Activated CD4-positive, alpha-beta T cell treated with anti-CD3 and anti-CD28 coated beads, Interleukin-2, amount 10 ng/mL, durations not matched to agents 24 days and 14 days (primary cell): ENCODE data around the gene VSIG2. TPM values are rescaled to one million over a fixed set of nuclear protein-coding genes. Genes with fewer than 3 reads are reported as not detected.
A peak's percentile ranks its signal among the peaks of the same experiment; 100 is the strongest.
"Not testable (repeated sequence)": the region's sequence is repeated elsewhere in the genome, so short reads cannot be mapped to it uniquely, and the experiment has no call there.

Experiments used
- DNase-seq: peaks from one replicate; pipeline ENCODE4 v3.0.0; 2022
- H3K27ac Mint-ChIP-seq: one replicate; pipeline ENCODE4 v1.8.0; 2022; ENCODE audit warnings: mild to moderate bottlenecking, mixed read lengths
- H3K27me3 Mint-ChIP-seq: one replicate; pipeline ENCODE4 v1.8.0; 2022; ENCODE audit warnings: mixed read lengths
- H3K36me3 Mint-ChIP-seq: one replicate; pipeline ENCODE4 v1.8.0; 2022; ENCODE audit warnings: low read depth, mild to moderate bottlenecking, mixed read lengths
- H3K4me1 Mint-ChIP-seq: one replicate; pipeline ENCODE4 v1.8.0; 2021; ENCODE audit warnings: mixed read lengths
- H3K4me3 Mint-ChIP-seq: one replicate; pipeline ENCODE4 v1.8.0; 2022; ENCODE audit warnings: mild to moderate bottlenecking, moderate library complexity, mixed read lengths
- H3K9me3 Mint-ChIP-seq: one replicate; pipeline ENCODE4 v1.8.0; 2021; ENCODE audit warnings: mixed read lengths
- intact Hi-C: fragments of 100-400 bp; cut with micrococcal nuclease; formaldehyde crosslinking; loops from one replicate; pipeline ENCODE4 v1.15.1; 2023
- total RNA-seq: library from RNA; stranded (reverse); gene quantifications from 2 replicates; pipeline ENCODE4 v1.2.3, GENCODE V29; 2022

Gene VSIG2
- total RNA-seq, 1 donor from 2014 or later: 0.23 TPM

DNA sequence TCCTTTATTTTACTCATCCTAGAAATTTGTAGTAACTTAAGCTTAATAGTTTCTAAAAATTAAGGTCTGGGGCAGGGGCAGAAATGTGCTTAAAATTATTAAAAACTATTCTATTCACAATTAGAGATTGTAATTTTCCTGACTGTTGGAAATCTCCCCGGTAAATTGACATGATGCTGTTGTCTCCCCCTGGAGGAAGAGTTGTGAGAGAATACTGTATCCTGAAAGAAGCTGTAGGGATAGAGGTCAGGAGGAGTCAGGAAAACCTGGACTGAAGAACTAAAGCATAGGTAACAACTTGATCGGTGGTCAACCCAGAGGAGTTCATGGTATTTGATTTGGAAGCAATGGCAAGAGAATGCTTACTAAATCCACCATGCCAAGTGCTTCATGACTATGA is 26.2 kb upstream of the VSIG2 start:
- no peak overlapping the region for H3K4me3 Mint-ChIP-seq
- no peaks in the 10 kb centered on the region for H3K27me3 Mint-ChIP-seq
- no peak overlapping the region for H3K27ac Mint-ChIP-seq
- peaks cover 10% of the 10 kb centered on the region for H3K4me1 Mint-ChIP-seq
- intact Hi-C loops: no loop called here
- peaks cover 4% of the 10 kb centered on the region for H3K9me3 Mint-ChIP-seq
- peaks cover 7% of the 10 kb centered on the region for H3K36me3 Mint-ChIP-seq
- DNase-seq: no peak

DNA sequence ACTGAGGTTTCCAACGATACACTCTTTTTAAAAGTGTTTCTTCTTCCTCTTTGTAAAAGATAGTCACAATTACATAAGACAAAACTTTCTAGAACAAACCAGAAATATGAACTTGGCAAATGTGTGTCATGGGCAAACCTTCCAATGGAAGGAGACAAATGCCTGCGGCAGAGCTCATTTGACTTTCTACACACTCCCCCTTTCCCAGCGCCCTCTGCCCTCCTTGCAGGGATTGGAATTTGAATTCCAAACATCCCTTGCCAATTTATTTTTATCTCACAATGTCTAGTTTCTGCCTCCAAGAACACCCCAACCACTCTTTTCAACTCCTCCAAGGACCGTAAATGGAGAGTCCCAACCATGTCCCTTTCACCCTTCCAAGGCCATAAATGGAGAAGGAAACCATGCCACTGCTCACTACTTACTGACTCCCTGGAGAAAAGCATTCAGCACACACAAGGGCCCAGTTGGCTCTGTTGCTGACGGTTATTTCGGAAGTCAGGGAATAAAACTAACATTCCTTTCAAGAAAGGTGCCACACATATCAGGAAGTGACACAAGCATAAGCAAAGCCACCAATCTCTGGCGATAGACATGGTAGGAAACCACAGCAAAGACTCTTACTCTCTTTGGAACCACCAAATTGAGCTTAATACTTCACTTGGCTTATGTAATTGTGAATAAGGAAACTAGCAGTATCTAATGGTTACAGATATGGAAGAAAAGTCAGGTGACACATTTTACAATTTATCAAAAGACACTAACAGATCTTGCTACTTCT is 25.0 kb upstream of the VSIG2 start:
- intact Hi-C loops: no loop called here
- Mint-ChIP-seq H3K27ac (no peak overlapping the region), H3K4me1 (peaks cover 10% of the 10 kb centered on the region), H3K9me3 (peaks cover 4% of the 10 kb centered on the region), H3K27me3 (no peaks in the 10 kb centered on the region), H3K36me3 (peaks cover 11% of the 10 kb centered on the region), H3K4me3 (no peak overlapping the region)
- no peak for DNase-seq

- H3K36me3 Mint-ChIP-seq: peaks cover 20% of the 10 kb centered on the region
- H3K27me3 Mint-ChIP-seq, DNase-seq, H3K9me3 Mint-ChIP-seq, H3K27ac Mint-ChIP-seq, H3K4me3 Mint-ChIP-seq, H3K4me1 Mint-ChIP-seq, intact Hi-C loops: not testable (repeated sequence)
Observed at GRCh38 chr11:124770959-124771358, 18.9 kb upstream of the VSIG2 start.

DNA sequence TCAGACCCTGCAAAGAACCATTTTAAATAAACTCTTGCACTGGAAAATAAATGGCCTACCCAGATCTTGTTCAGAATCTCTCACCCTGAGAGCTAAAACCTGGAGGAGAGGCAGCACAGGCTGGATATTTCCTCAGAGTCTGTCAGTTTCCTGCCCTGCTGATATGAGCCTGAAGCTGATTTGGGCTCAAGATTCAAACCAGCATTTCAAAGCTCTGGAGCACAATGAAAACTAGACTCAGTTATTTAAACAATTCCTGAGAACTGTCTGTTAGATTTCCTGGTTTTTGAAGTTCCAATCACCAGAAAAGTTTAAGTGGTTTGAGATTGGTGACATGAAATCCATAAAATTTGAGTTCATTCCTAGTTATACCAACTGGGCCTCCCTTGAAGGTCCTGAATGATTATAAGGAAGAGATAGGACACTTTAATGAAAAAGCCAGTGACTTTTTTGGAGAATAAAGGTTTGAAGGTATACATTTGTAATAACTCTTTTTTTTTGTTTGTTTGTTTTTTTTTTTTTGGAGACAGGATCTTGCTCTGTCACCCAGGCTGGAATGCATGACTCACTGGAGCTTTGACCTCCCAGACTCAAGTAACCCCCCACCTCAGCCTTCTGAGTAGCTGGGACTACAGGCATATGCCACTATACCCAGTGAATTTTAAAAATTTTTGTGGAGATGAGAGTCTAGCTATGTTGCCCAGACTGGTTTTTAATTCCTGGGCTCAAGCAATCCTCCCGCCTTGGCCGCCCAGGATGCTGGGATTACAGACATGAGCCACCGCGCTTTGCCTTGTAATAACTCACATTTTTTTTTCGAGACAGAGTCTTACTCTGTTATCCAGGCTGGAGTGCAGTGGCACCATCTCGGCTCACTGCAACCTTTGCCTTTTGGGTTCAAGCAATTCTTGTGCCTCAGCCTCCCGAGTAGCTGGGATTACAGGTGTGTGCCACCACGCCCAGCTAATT is 18.0 kb upstream of the VSIG2 start:
- Mint-ChIP-seq H3K36me3 (peaks cover 20% of the 10 kb centered on the region), H3K27me3 (no peaks in the 10 kb centered on the region), H3K4me1 (no peaks in the 10 kb centered on the region), H3K9me3 (no peaks in the 10 kb centered on the region), H3K27ac (no peak overlapping the region), H3K4me3 (no peak overlapping the region)
- intact Hi-C loops: no loop called here
- no peak for DNase-seq

- no peak overlapping the region for H3K27ac Mint-ChIP-seq
- peaks cover 20% of the 10 kb centered on the region for H3K36me3 Mint-ChIP-seq
- H3K9me3 Mint-ChIP-seq: no peaks in the 10 kb centered on the region
Observed at GRCh38 chr11:124768914-124769313, 16.9 kb upstream of the VSIG2 start.

DNA sequence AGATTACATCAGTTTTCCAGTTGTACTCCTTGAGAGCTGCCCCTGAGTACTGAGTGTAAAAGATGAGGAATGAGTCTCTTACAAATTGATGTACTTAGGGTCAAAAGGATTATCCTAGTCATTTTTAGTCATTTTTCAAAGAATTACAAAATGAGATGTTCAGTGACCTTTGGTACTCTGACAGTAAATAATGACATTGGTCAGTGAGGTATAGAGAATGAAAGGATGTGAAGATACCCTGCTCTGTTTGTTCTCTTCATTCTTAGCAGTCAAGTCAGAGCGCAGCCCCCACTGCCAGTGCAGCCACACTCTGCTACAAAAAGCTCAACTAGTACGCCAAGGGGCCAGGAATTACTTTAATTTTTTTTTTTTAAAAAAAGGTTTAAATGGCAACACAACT is 14.1 kb upstream of the VSIG2 start:
- intact Hi-C loops: no loop called here
- H3K27ac Mint-ChIP-seq: no peak overlapping the region
- DNase-seq: no peak
- H3K36me3 Mint-ChIP-seq: peaks cover 12% of the 10 kb centered on the region
- H3K4me1 Mint-ChIP-seq: peaks cover 5% of the 10 kb centered on the region
- H3K4me3 Mint-ChIP-seq: no peak overlapping the region
- no peaks in the 10 kb centered on the region for H3K9me3 Mint-ChIP-seq
- H3K27me3 Mint-ChIP-seq: peaks cover 6% of the 10 kb centered on the region

More at GRCh38 chr11:124768914-124769313, 16.9 kb upstream of the VSIG2 start:
- no peaks in the 10 kb centered on the region for H3K4me1 Mint-ChIP-seq
- no peak overlapping the region for H3K4me3 Mint-ChIP-seq
- H3K27me3 Mint-ChIP-seq: no peaks in the 10 kb centered on the region
- intact Hi-C loops: no loop called here
- DNase-seq: no peak

DNA sequence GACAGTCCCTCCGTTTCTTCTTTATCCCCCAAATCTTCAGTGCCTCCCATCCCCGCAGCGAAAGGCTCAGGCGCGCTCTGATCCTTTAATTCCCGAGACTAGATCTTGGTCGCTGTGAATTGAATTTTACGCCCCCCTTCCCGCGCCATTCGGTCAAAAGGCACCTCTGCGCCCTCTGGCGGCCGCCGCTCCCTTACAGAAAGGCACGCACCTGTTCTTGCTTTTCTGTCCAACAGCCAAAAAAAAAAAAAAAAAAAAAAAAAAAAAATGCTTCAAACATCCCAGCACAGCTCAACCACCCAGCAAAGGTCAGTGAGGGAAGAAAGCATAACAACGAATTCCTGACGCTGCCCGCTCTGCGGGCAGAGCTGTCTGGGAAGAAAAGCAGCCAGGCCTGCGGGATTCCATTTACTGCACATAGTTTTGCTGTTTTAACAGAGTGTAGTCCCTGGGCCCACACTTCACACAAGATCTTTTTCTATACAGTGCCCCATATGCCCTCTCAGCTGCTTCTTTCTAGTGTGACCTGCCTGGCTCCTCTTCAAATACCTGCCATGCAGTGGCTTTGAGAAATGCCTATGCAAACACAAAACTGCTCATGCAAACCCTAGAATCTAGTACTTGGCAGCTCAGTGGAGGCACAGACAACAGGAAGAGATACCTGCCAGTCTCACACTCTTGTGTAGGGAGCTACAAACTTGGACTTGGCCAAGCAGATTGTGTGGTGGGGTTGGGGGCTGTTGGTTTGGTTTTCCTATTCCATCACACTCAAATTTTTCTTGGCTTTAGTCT is 11.3 kb upstream of the VSIG2 start:
- intact Hi-C loops: loop anchor here (1.0 kb wide), 6 partner anchors 17 to 94 kb away; partner anchors contain the start of genes SIAE and SPA17
- H3K9me3 Mint-ChIP-seq: no peaks in the 10 kb centered on the region
- peaks cover 10% of the 10 kb centered on the region for H3K36me3 Mint-ChIP-seq
- H3K27ac Mint-ChIP-seq: peak overlapping the region; percentile 68
- peaks cover 27% of the 10 kb centered on the region for H3K27me3 Mint-ChIP-seq
- peak overlapping the region; percentile 84 for H3K4me3 Mint-ChIP-seq
- H3K4me1 Mint-ChIP-seq: peaks cover 10% of the 10 kb centered on the region
- peak; percentile 95 for DNase-seq

- H3K27me3 Mint-ChIP-seq: peaks cover 33% of the 10 kb centered on the region
- peaks cover 12% of the 10 kb centered on the region for H3K4me1 Mint-ChIP-seq
- H3K27ac Mint-ChIP-seq: no peak overlapping the region
- intact Hi-C loops: loop anchor here (1.0 kb wide), 6 partner anchors 16 to 93 kb away; partner anchors contain the start of genes SIAE and SPA17
- H3K9me3 Mint-ChIP-seq: no peaks in the 10 kb centered on the region
- DNase-seq: no peak
- H3K36me3 Mint-ChIP-seq: peaks cover 8% of the 10 kb centered on the region
- peak overlapping the region; percentile 84 for H3K4me3 Mint-ChIP-seq
Observed at GRCh38 chr11:124762624-124763155, 10.6 kb upstream of the VSIG2 start.

GRCh38 chr11:124762105-124762623 is 10.1 kb upstream of the VSIG2 start, which contains the start of gene ESAM:
Gene ESAM (minus strand): TSS chr11:124762290. CDS start chr11:124762154, 136 bp downstream.
- intact Hi-C loops: no loop called here
- Mint-ChIP-seq H3K36me3 (peaks cover 8% of the 10 kb centered on the region), H3K27me3 (peaks cover 37% of the 10 kb centered on the region), H3K4me1 (peaks cover 12% of the 10 kb centered on the region), H3K27ac (peak within 1 kb of the TSS; percentile 68), H3K9me3 (no peaks in the 10 kb centered on the region), H3K4me3 (peak within 1 kb of the TSS; percentile 84)
- DNase-seq: peak; percentile 92

- Mint-ChIP-seq H3K4me3 (peak overlapping the region; percentile 84), H3K9me3 (no peaks in the 10 kb centered on the region), H3K27me3 (peaks cover 42% of the 10 kb centered on the region), H3K36me3 (peaks cover 5% of the 10 kb centered on the region), H3K27ac (no peak overlapping the region), H3K4me1 (peaks cover 12% of the 10 kb centered on the region)
- intact Hi-C loops: no loop called here
- DNase-seq: peak; percentile 57
Observed at GRCh38 chr11:124761301-124762104, 9.4 kb upstream of the VSIG2 start.

DNA sequence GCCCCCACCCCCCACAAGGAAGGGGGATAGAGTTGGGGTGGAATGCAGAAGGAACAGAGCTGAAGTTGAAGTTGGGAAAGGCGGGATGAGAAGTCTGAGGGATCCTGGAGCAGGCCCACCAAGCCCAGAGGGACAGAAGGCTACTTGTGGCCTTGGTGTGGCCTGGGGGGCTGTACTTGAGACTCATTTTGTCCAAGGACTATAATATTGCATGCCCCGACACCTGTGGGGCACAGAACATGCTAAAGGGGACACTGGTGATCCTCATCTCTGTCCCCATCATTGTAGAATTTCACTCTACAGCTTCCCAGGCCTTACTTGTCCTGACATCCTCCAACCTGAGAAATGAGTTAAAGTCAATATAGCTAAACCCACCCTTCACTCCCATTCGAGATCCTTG is 8.8 kb upstream of the VSIG2 start:
- H3K4me1 Mint-ChIP-seq: peaks cover 12% of the 10 kb centered on the region
- H3K4me3 Mint-ChIP-seq: peak overlapping the region; percentile 8

DNA sequence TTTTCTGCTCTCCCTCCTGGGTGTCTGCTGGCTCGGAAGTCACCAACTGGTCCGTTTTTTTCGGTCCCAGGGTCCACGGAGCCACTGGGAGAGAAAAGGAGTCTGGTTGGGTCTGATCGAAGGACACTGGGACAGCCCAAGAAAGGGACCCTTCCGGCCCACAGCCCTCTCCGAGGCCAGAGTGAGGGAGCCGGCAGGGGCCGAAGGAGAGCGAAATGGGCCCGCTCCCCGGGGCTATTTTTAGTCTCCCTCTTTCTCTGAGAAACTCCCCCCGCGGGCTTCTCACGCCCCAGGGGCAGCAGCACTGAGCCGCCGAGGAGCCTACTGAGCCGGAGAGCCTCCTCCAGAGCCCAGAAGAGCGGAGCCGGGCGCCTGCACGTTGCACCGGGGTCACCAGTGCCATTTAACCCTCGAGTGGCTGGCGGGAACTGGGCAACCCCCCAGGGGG is 8.2 kb upstream of the VSIG2 start:
- peaks cover 2% of the 10 kb centered on the region for H3K36me3 Mint-ChIP-seq
- peaks cover 12% of the 10 kb centered on the region for H3K4me1 Mint-ChIP-seq
- H3K27ac Mint-ChIP-seq: no peak overlapping the region
- peak; percentile 57 for DNase-seq
- H3K4me3 Mint-ChIP-seq: no peak overlapping the region
- intact Hi-C loops: no loop called here
- peaks cover 44% of the 10 kb centered on the region for H3K27me3 Mint-ChIP-seq
- H3K9me3 Mint-ChIP-seq: no peaks in the 10 kb centered on the region

More for the DNA sequence above, 8.8 kb upstream of the VSIG2 start:
- DNase-seq: no peak
- intact Hi-C loops: no loop called here
- H3K36me3 Mint-ChIP-seq: peaks cover 2% of the 10 kb centered on the region
- no peak overlapping the region for H3K27ac Mint-ChIP-seq
- H3K9me3 Mint-ChIP-seq: no peaks in the 10 kb centered on the region
- peaks cover 44% of the 10 kb centered on the region for H3K27me3 Mint-ChIP-seq
